GM12891 (cell line): ENCODE measurements around the gene HDAC1.
A peak's percentile ranks its signal among the peaks of the same experiment; 100 is the strongest.

Experiments used
- PAX5 ChIP-seq: IDR thresholded peaks from 2 replicates; pipeline ENCODE4 v1.6.1; 2011; ENCODE audit warnings: low read length, moderate library complexity, mild to moderate bottlenecking; ENCODE audit not compliant: insufficient read depth, severe bottlenecking
- POLR2A ChIP-seq: IDR thresholded peaks from 2 replicates; pipeline ENCODE4 v1.6.1; 2011; ENCODE audit warnings: low read depth, low read length, control low read depth
- POLR2AphosphoS5 ChIP-seq: IDR thresholded peaks from 2 replicates; pipeline ENCODE4 v1.6.1; 2011; ENCODE audit warnings: low read depth, low read length, control low read depth
- POU2F2 ChIP-seq: IDR thresholded peaks from 2 replicates; pipeline ENCODE4 v1.6.1; 2011; ENCODE audit warnings: low read depth, mild to moderate bottlenecking, control low read depth, low read length, moderate library complexity
- SPI1 ChIP-seq: IDR thresholded peaks from 2 replicates; pipeline ENCODE4 v1.6.1; 2011; ENCODE audit warnings: low read depth, low read length, control low read depth
- TAF1 ChIP-seq: IDR thresholded peaks from 2 replicates; pipeline ENCODE4 v1.6.1; 2011; ENCODE audit warnings: low read depth, low read length, control low read depth

GRCh38 chr1:32334864-32335534 is 43.1 kb downstream of the HDAC1 start:
- no peak for TF ChIP-seq PAX5
- TF ChIP-seq POLR2AphosphoS5 = no peak
- no peak for TF ChIP-seq POLR2A
- TF ChIP-seq TAF1 = no peak
- no peak for TF ChIP-seq SPI1
- TF ChIP-seq POU2F2 = 0 out of 2 replicates have a peak, but pooled peaks have one; percentile 27
